ENCODE data around the gene LRRC59.
A peak's percentile ranks its signal among the peaks of the same experiment; 100 is the strongest.

The LRRC59 gene

GRCh38 chr17:50426472-50426782 lies 29.1 kb upstream of the LRRC59 start:
- Histone ChIP-seq H3K36me3 (no peaks in the 10 kb centered on the region), H3K27ac (peak overlapping the region; percentile 60), H3K4me1 (ENCODE audit: control insufficient read depth in 1 of 2, insufficient read depth in 1 of 2, low read depth in 1 of 2, low read length in 1 of 2) (peaks cover 14 to 22% of the 10 kb centered on the region in 2 experiments), H3K27me3 (no peaks in the 10 kb centered on the region), H3K9me3 (no peaks in the 10 kb centered on the region), H3K4me3 (ENCODE audit: low read depth in 1 of 2, low read length in 1 of 2) (peak overlapping the region; percentile 58 to 83)
- TF ChIP-seq CTCF (IDR thresholded peaks at IDR 0.05), result no peak

- no peaks in the 10 kb centered on the region for H3K27me3 ChIP-seq
- H3K4me3 ChIP-seq (ENCODE audit: low read depth in 1 of 2, low read length in 1 of 2), result peak within 1 kb of the TSS; percentile 58 to 83
- peak within 1 kb of the TSS; percentile 60 for H3K27ac ChIP-seq
- no peaks in the 10 kb centered on the region for H3K9me3 ChIP-seq
- H3K36me3 ChIP-seq, result no peaks in the 10 kb centered on the region
- TF ChIP-seq CTCF (IDR thresholded peaks at IDR 0.05), result no peak
- H3K4me1 ChIP-seq (ENCODE audit: control insufficient read depth in 1 of 2, insufficient read depth in 1 of 2, low read depth in 1 of 2, low read length in 1 of 2), result peaks cover 18 to 27% of the 10 kb centered on the region in 2 experiments
Measured at GRCh38 chr17:50425682-50426471, 28.6 kb upstream of the LRRC59 start, which contains the start of gene ACSF2. TSS of gene ACSF2 (plus strand) at chr17:50426218. CDS start at chr17:50426262, 44 bp downstream.

- Histone ChIP-seq H3K9me3 (no peaks in the 10 kb centered on the region), H3K4me1 (ENCODE audit: control insufficient read depth in 1 of 2, insufficient read depth in 1 of 2, low read depth in 1 of 2, low read length in 1 of 2) (peaks cover 21 to 31% of the 10 kb centered on the region in 2 experiments), H3K27me3 (no peaks in the 10 kb centered on the region), H3K27ac (no peak overlapping the region), H3K36me3 (no peaks in the 10 kb centered on the region), H3K4me3 (ENCODE audit: low read depth in 1 of 2, low read length in 1 of 2) (peak overlapping the region; percentile 58 to 83)
- TF ChIP-seq CTCF (IDR thresholded peaks at IDR 0.05), result no peak
Measured at GRCh38 chr17:50424996-50425681, 27.8 kb upstream of the LRRC59 start.

- H3K36me3 ChIP-seq, result no peaks in the 10 kb centered on the region
- H3K27me3 ChIP-seq, result no peaks in the 10 kb centered on the region
- no peak for TF ChIP-seq CTCF (IDR thresholded peaks at IDR 0.05)
- no peak overlapping the region for H3K4me3 ChIP-seq (ENCODE audit: low read depth in 1 of 2, low read length in 1 of 2)
- peaks cover 1% of the 10 kb centered on the region for H3K9me3 ChIP-seq
- peaks cover 21 to 31% of the 10 kb centered on the region in 2 experiments for H3K4me1 ChIP-seq (ENCODE audit: control insufficient read depth in 1 of 2, insufficient read depth in 1 of 2, low read depth in 1 of 2, low read length in 1 of 2)
- no peak overlapping the region for H3K27ac ChIP-seq
Measured at GRCh38 chr17:50424246-50424995, 27.1 kb upstream of the LRRC59 start.

- Histone ChIP-seq H3K36me3 (no peaks in the 10 kb centered on the region), H3K27me3 (no peaks in the 10 kb centered on the region), H3K4me3 (ENCODE audit: low read depth in 1 of 2, low read length in 1 of 2) (no peak overlapping the region), H3K4me1 (ENCODE audit: control insufficient read depth in 1 of 2, insufficient read depth in 1 of 2, low read depth in 1 of 2, low read length in 1 of 2) (peaks cover 21 to 31% of the 10 kb centered on the region in 2 experiments), H3K27ac (no peak overlapping the region), H3K9me3 (peaks cover 9% of the 10 kb centered on the region)
- TF ChIP-seq CTCF (IDR thresholded peaks at IDR 0.05), result no peak
Measured at GRCh38 chr17:50423553-50424159, 26.3 kb upstream of the LRRC59 start.
